Calu3 (cell line): ENCODE results near the gene SLC39A7. TPM values are rescaled to one million over a fixed set of nuclear protein-coding genes. Genes with fewer than 3 reads are reported as not detected.

Source experiments
- BruUV-seq: library from RNA; stranded (reverse); fragments of 400-500 nt; replicated peaks from 2 replicates; lab custom pipeline; 2021; lab: Mats Ljungman, UMichigan
- CTCF ChIA-PET: fragments of 300-600 bp; sonication (Branson Sonifier 250); formaldehyde crosslinking; loops from one replicate; lab custom pipeline; 2022; ENCODE audit warnings: antibody characterized with exemption; lab: Charles Lee
- DNase-seq: peaks from one replicate; pipeline ENCODE4 v3.0.0; 2022
- H3K27ac Mint-ChIP-seq: one replicate; pipeline ENCODE4 v1.8.0; 2022; ENCODE audit warnings: mixed read lengths; ENCODE audit not compliant: unreplicated experiment
- H3K27me3 Mint-ChIP-seq: one replicate; pipeline ENCODE4 v1.8.0; 2022; ENCODE audit warnings: mixed read lengths; ENCODE audit not compliant: unreplicated experiment
- H3K36me3 Mint-ChIP-seq: one replicate; pipeline ENCODE4 v1.8.0; 2022; ENCODE audit warnings: mild to moderate bottlenecking, moderate library complexity, mixed read lengths; ENCODE audit not compliant: insufficient read depth, unreplicated experiment
- H3K4me1 Mint-ChIP-seq: one replicate; pipeline ENCODE4 v1.8.0; 2022; ENCODE audit warnings: mild to moderate bottlenecking, low read depth, mixed read lengths; ENCODE audit not compliant: unreplicated experiment
- H3K4me3 Mint-ChIP-seq: one replicate; pipeline ENCODE4 v1.8.0; 2022; ENCODE audit warnings: mild to moderate bottlenecking, low read depth, moderate library complexity, mixed read lengths; ENCODE audit not compliant: unreplicated experiment
- H3K9me3 Mint-ChIP-seq: one replicate; pipeline ENCODE4 v1.8.0; 2022; ENCODE audit warnings: low read depth, mixed read lengths; ENCODE audit not compliant: unreplicated experiment
- CTCF ChIP-seq: fragments of 200-600 bp; IDR thresholded peaks from one replicate; pipeline ENCODE4 v1.8.0; 2022; ENCODE audit warnings: antibody characterized with exemption; ENCODE audit not compliant: unreplicated experiment
- intact Hi-C: fragments of 100-400 bp; cut with micrococcal nuclease; formaldehyde crosslinking; loops from one replicate; pipeline ENCODE4 v1.10.0; 2022; ENCODE audit not compliant: unreplicated experiment
- total RNA-seq: library from RNA; stranded (reverse); gene quantifications from 2 replicates; pipeline ENCODE4 v1.2.3, GENCODE V29; 2022

Gene SLC39A7
- total RNA-seq, 1 experiment from 2014 or later = 201 TPM

GRCh38 chr6:33205191-33206026 lies 4.7 kb downstream of the SLC39A7 start:
- Mint-ChIP-seq H3K27ac (peak overlapping the region; percentile 81), H3K27me3 (no peaks in the 10 kb centered on the region), H3K4me1 (peaks cover 63% of the 10 kb centered on the region), H3K9me3 (no peaks in the 10 kb centered on the region), H3K4me3 (peak overlapping the region; percentile 97), H3K36me3 (peaks cover 87% of the 10 kb centered on the region)
- BruUV-seq = no TSS peak
- no peak for TF ChIP-seq CTCF
- CTCF ChIA-PET = interaction anchor here (0.5 to 1.5 kb wide), 5 partner anchors 15 to 234 kb away, joined by 3 to 7 read pairs (median 4); no protein-coding TSS in a partner anchor
- DNase-seq = peak; percentile 61
- intact Hi-C loops = loop anchor here (5.0 kb wide), 1 partner anchor 42 kb away; no protein-coding TSS in a partner anchor

GRCh38 chr6:33206027-33206863 lies 5.6 kb downstream of the SLC39A7 start:
- no peak for TF ChIP-seq CTCF
- H3K9me3 Mint-ChIP-seq = no peaks in the 10 kb centered on the region
- H3K4me1 Mint-ChIP-seq = peaks cover 63% of the 10 kb centered on the region
- no peak for DNase-seq
- H3K4me3 Mint-ChIP-seq = peak overlapping the region; percentile 97
- CTCF ChIA-PET = interaction anchor here (0.6 to 1.0 kb wide), 3 partner anchors 14 to 220 kb away, joined by 3 to 7 read pairs (median 4); no protein-coding TSS in a partner anchor
- H3K27me3 Mint-ChIP-seq = no peaks in the 10 kb centered on the region
- intact Hi-C loops = loop anchor here (5.0 kb wide), 1 partner anchor 41 kb away; no protein-coding TSS in a partner anchor
- H3K36me3 Mint-ChIP-seq = peaks cover 79% of the 10 kb centered on the region
- H3K27ac Mint-ChIP-seq = peak overlapping the region; percentile 81
- BruUV-seq = no TSS peak

- intact Hi-C loops = loop anchor here (5.0 kb wide), 1 partner anchor 40 kb away; no protein-coding TSS in a partner anchor
- no peak for DNase-seq
- no peak for TF ChIP-seq CTCF
- BruUV-seq = no TSS peak
- Mint-ChIP-seq H3K9me3 (no peaks in the 10 kb centered on the region), H3K27me3 (peaks cover 6% of the 10 kb centered on the region), H3K4me3 (peak overlapping the region; percentile 83), H3K36me3 (peaks cover 74% of the 10 kb centered on the region), H3K4me1 (peaks cover 56% of the 10 kb centered on the region), H3K27ac (peak overlapping the region; percentile 94)
- CTCF ChIA-PET = interaction anchor here (0.7 kb wide), 1 partner anchor 113 kb away, joined by 4 read pairs; no protein-coding TSS in a partner anchor
These were observed 6.3 kb downstream of the SLC39A7 start for GRCh38 chr6:33206864-33207551.
